Cardiac muscle cell (in vitro differentiated cells and primary cell): ENCODE measurements around the gene FAM110D. TPM values are rescaled to one million over a fixed set of nuclear protein-coding genes. Genes with fewer than 3 reads are reported as not detected.

ENCODE experiments used
- DNase-seq, 2 donors: peaks; one replicate each; pipeline versions ENCODE4 v3.0.0 to v3.0.0-alpha.2; 2010 to 2017; ENCODE audit warnings: low read depth in 1 of 2, low spot score in 1 of 2
- H3K27ac ChIP-seq: fragments of 200-600 bp; sonication (generic); 2 replicates; pipeline ENCODE4 v1.5.1; 2016
- H3K27me3 ChIP-seq: fragments of 200-600 bp; sonication (generic); 2 replicates; pipeline ENCODE4 v1.6.0; 2016; ENCODE audit warnings: control low read depth
- H3K36me3 ChIP-seq: fragments of 200-600 bp; sonication (generic); 2 replicates; pipeline ENCODE4 v1.5.1; 2016; ENCODE audit warnings: control low read depth
- H3K4me1 ChIP-seq: fragments of 200-600 bp; sonication (generic); 2 replicates; pipeline ENCODE4 v1.8.1; 2017; ENCODE audit warnings: low read depth, mild to moderate bottlenecking, mixed run types
- H3K4me3 ChIP-seq: fragments of 200-600 bp; sonication (generic); 2 replicates; pipeline ENCODE4 v1.5.1; 2016; ENCODE audit warnings: mild to moderate bottlenecking
- H3K9me3 ChIP-seq: fragments of 200-600 bp; sonication (generic); 2 replicates; pipeline ENCODE4 v1.5.1; 2017; ENCODE audit warnings: low read depth, mild to moderate bottlenecking, control low read depth
- polyA plus RNA-seq: library from polyadenylated mRNA; unstranded; fragments of >200 nt; fragmentation: Nextera tagmentation; extraction: Ambion mirVana; gene quantifications from 2 replicates; pipeline ENCODE4 v1.2.1, GENCODE V29; 2016
- total RNA-seq: library from RNA; depleted of rRNA; stranded (reverse); fragments of >200 nt; gene quantifications from 2 replicates; pipeline ENCODE4 v1.2.3, GENCODE V29; 2016
- TF ChIP-seq, protein P1 (sequence below): IDR thresholded peaks from 2 replicates; pipeline ENCODE4 v1.5.1; 2012; ENCODE audit warnings: low read depth, mild to moderate bottlenecking, low read length

Gene FAM110D
- total and polyA plus RNA-seq, 2 experiments from 2014 or later, result 4.7 to 10.9 TPM

DNA sequence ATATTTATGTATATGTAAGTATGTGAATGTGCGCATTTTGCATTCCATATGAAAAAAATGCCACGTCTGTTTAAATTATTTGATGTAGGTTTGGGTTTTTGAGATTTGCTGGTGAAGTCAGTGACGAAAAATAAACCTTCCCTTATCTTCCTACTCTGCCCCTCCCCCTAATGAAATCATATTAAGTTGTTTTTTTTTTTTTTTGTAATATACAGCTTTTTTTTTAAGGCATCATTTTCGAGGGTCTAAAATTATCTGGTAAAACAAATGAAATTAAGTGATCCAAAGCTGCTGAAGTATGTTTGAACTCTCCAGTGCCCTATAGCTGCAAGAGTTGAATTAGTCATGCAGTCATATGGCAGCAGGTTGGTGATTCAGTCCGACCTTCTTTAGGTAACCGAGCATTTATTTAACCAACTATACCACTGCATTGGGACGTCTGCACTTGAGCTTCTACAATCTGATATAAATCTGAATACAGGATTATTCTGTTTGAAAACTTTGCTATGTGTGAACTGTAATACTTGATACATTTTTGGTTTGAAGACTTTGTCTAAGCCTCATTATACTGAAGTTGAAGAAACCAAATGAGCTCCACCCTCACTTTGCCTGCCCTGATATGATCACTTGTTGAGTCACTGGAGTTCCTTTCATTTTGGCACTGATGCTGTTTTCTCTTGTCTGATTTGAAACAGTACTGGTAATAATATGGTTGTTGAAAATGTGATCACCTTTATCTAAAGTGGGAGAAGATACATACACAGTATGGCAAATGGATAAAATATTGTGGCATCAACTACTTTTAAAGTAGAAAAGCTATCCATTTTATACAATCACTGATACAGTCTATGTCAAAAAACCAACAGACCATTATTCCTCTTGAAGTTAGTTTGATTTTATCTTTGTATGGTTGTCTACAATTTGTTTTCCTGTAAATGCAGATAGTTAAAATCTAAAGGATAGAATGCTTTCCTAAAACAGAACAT is 35.6 kb upstream of the FAM110D start:
- Histone ChIP-seq H3K36me3 (peaks cover 28% of the 10 kb centered on the region), H3K9me3 (no peaks in the 10 kb centered on the region), H3K27ac (no peak overlapping the region), H3K4me3 (no peak overlapping the region), H3K27me3 (no peaks in the 10 kb centered on the region), H3K4me1 (peaks cover 27% of the 10 kb centered on the region)
- no peak for DNase-seq
- TF ChIP-seq, protein P1, sequence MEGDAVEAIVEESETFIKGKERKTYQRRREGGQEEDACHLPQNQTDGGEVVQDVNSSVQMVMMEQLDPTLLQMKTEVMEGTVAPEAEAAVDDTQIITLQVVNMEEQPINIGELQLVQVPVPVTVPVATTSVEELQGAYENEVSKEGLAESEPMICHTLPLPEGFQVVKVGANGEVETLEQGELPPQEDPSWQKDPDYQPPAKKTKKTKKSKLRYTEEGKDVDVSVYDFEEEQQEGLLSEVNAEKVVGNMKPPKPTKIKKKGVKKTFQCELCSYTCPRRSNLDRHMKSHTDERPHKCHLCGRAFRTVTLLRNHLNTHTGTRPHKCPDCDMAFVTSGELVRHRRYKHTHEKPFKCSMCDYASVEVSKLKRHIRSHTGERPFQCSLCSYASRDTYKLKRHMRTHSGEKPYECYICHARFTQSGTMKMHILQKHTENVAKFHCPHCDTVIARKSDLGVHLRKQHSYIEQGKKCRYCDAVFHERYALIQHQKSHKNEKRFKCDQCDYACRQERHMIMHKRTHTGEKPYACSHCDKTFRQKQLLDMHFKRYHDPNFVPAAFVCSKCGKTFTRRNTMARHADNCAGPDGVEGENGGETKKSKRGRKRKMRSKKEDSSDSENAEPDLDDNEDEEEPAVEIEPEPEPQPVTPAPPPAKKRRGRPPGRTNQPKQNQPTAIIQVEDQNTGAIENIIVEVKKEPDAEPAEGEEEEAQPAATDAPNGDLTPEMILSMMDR, result no peak

DNA sequence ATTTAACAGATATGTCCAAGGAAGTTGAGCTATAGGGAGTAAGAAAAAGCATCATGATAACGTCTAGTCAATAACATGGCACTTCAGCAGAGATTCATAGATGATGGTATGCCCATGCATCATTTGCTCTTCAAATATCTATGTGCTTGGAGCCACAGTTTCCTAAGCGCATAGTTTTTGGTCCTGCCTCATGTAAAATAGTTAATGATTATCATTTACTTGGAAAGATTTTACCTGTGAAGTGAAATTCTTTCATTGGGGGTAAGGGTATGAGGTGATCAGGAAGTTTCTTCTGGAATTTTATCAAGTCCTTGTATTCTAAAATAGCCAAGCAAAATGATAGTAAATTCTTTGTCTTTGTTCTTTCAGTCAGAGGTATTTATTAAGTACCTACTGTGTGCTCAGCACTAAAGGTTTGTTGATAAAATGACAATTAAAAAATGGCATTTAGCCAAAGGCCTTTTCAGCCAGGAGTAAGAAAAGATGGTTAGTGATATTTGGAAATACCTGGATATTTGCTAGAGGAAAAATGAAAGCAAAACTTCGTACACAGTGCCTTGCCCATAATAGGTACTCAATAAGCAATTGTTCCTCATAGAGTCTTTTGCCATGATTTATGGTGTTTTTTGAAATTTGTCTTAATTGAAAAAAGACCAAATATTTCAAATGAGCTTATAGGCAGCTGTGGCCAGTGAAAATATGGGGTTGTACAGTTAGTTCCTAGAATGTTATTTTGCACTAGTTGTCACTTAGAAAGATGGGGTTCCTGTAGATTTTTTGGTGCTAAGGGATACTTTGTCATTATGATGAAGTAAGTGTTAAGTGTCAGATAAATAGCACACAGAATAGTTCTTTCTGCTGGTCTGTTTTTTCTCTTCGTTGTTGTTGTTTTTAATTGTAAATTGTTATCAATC is 34.2 kb upstream of the FAM110D start:
- TF ChIP-seq, protein P1, result no peak
- H3K4me3 ChIP-seq, result no peak overlapping the region
- H3K27ac ChIP-seq, result no peak overlapping the region
- DNase-seq, result no peak
- no peaks in the 10 kb centered on the region for H3K27me3 ChIP-seq
- H3K4me1 ChIP-seq, result peaks cover 24% of the 10 kb centered on the region
- peaks cover 20% of the 10 kb centered on the region for H3K36me3 ChIP-seq
- H3K9me3 ChIP-seq, result no peaks in the 10 kb centered on the region

DNA sequence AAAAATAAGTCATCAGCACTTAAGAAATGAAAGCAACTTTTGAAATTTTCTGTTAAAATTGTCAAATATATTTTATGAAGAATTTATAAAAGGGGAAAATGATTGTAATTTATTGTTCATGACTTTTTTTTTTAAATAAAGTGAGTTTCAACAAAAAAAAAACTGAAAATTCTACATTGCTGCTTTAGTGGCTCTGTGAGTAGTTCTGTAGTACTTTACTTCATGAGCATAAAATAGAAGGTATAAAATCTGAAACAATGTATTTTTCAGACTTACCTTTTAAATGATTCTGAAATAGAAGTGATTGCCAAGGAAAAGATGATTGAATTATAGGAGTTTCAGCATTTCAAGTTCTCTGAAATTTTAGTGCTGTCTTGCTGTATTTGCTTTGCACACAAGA is 33.5 kb upstream of the FAM110D start:
- H3K27ac ChIP-seq, result no peak overlapping the region
- DNase-seq, result no peak
- no peak overlapping the region for H3K4me3 ChIP-seq

DNA sequence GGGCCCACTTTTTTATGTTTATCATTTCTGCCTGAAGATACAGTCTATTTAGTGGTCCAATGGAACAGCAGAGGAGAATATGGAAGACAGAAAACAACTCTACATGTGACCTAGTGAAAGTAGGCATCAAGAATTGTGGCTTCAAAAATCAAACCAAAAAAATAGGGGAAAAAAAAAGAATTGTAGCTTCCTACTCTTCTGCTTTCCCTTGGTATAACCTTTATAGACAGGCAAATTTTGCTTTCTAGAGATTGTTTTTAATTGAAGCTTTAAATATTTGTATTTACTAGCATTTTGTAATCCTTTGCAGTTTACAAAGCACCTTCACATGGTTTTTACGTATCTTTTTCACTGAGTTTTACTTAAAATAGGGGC is 32.9 kb upstream of the FAM110D start:
- no peak overlapping the region for H3K4me3 ChIP-seq
- H3K9me3 ChIP-seq, result no peaks in the 10 kb centered on the region
- TF ChIP-seq, protein P1, result no peak
- H3K36me3 ChIP-seq, result peaks cover 20% of the 10 kb centered on the region
- no peak overlapping the region for H3K27ac ChIP-seq
- peaks cover 20% of the 10 kb centered on the region for H3K4me1 ChIP-seq
- H3K27me3 ChIP-seq, result no peaks in the 10 kb centered on the region
- no peak for DNase-seq

More for the DNA sequence above, 33.5 kb upstream of the FAM110D start:
- Histone ChIP-seq H3K36me3 (peaks cover 20% of the 10 kb centered on the region), H3K4me1 (peaks cover 20% of the 10 kb centered on the region), H3K27me3 (no peaks in the 10 kb centered on the region), H3K9me3 (no peaks in the 10 kb centered on the region)
- TF ChIP-seq, protein P1, result no peak

DNA sequence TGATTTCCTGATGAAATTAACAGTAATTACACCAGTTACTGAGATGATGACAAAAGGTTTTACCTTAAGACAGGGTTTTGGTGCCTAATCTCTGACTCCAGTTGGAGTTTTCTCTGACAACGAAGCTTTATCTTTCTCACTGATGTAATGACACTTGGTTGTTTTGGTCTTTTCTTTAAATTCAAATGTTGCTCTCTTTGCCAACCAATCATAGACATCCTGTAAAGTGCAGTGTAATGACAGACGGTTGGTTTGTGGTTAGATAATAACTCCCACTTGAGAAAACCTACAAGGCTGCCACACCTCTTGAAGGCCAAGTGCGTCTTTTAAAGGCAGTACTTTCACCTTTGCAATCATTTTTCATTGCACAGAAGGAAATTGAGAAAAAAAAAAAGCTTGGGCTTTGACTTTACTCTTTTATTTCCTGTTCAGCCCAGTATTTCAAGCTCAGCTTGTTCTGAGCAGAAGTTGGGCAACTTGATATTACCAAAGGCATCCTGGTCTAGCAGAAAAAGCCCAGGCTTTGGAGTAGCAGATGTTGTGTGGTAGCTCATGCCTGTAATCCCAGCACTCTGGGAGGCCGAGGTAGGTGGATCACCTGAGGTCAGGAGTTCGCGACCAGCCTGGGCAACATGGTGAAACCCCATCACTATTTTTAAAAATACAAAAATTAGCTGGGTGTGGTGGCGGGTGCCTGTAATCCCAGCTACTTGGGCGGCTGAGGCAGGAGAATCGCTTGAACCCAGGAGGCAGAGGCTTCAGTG is 32.4 kb upstream of the FAM110D start:
- no peak overlapping the region for H3K27ac ChIP-seq
- H3K9me3 ChIP-seq, result no peaks in the 10 kb centered on the region
- TF ChIP-seq, protein P1, result no peak
- peaks cover 20% of the 10 kb centered on the region for H3K36me3 ChIP-seq
- peak in 1 of 2 donors; percentile 66 for DNase-seq
- no peak overlapping the region for H3K4me3 ChIP-seq
- no peaks in the 10 kb centered on the region for H3K27me3 ChIP-seq
- peaks cover 20% of the 10 kb centered on the region for H3K4me1 ChIP-seq
